ENCODE measurements around the gene AMN.
"Not testable (repeated sequence)": the region's sequence is repeated elsewhere in the genome, so short reads cannot be mapped to it uniquely, and the experiment has no call there.

Gene AMN

DNA sequence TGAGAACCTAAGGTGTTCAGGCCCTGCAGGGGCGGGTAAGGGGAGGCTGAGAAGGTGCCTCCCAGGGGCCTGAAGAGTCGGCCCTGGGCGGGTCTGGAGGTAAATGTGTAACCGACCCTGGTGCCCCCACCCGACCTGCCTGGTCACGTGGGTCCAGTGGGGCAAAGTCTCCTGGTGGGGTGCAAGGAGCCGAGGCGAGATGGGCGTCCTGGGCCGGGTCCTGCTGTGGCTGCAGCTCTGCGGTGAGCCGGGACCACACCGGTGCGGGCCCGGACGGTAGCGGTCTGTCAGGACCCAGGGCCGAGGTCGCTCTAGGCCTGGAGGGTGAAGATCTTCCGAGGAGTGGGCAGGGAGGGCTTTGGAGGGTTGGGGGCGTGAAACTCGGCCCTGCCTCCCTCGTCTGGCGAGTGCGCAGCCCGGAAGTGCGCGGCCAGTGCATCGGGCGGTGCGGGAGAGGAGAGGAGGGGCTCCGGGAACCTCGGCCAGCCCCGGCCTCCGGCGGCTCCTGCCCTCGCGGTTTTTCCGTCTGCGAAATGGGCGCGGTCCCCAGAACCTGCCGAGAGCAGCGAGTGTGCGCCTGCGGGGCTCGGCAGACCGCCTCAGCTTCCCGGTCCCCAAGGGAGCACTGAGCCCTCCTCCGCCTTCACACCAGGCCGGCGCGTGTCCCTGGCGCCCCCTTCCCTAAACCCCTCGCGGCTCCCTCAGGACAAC is at the start of gene AMN:
Gene AMN, plus strand, starts transcription at position 174 of the 711 bp plus-strand sequence. Its CDS starts 26 bp downstream, at position 200.
- no peak within 1 kb of the TSS for H3K27ac ChIP-seq
- no peak for TF ChIP-seq ZFX (IDR thresholded peaks at IDR 0.05)
- TF ChIP-seq, protein P1, sequence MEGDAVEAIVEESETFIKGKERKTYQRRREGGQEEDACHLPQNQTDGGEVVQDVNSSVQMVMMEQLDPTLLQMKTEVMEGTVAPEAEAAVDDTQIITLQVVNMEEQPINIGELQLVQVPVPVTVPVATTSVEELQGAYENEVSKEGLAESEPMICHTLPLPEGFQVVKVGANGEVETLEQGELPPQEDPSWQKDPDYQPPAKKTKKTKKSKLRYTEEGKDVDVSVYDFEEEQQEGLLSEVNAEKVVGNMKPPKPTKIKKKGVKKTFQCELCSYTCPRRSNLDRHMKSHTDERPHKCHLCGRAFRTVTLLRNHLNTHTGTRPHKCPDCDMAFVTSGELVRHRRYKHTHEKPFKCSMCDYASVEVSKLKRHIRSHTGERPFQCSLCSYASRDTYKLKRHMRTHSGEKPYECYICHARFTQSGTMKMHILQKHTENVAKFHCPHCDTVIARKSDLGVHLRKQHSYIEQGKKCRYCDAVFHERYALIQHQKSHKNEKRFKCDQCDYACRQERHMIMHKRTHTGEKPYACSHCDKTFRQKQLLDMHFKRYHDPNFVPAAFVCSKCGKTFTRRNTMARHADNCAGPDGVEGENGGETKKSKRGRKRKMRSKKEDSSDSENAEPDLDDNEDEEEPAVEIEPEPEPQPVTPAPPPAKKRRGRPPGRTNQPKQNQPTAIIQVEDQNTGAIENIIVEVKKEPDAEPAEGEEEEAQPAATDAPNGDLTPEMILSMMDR (conservative IDR thresholded peaks at IDR 0.05) = no peak

DNA sequence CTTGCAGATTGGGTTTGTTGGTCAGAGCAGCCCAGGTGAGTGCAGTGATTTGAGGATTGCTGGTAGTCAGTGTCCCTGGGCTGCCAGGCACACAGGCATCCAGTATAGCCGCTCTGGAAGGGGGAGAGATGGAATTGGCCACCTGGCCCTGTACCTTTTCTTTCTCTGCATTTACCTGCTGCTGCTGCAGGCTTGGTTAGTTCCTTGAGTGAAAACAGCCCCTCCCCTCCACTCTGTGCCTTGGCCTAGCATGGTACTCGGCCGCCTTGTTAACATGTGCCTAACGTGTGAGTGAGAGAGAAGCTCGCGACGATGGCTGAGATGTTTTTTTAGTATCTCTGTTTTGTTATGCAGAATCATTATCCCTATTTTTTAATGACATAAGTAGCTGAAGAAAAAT is 49.3 kb upstream of the AMN start:
- peak overlapping the region; percentile 69 for H3K27ac ChIP-seq
- TF ChIP-seq, protein P1 (conservative IDR thresholded peaks at IDR 0.05) = no peak
- TF ChIP-seq ZFX (IDR thresholded peaks at IDR 0.05) = no peak

DNA sequence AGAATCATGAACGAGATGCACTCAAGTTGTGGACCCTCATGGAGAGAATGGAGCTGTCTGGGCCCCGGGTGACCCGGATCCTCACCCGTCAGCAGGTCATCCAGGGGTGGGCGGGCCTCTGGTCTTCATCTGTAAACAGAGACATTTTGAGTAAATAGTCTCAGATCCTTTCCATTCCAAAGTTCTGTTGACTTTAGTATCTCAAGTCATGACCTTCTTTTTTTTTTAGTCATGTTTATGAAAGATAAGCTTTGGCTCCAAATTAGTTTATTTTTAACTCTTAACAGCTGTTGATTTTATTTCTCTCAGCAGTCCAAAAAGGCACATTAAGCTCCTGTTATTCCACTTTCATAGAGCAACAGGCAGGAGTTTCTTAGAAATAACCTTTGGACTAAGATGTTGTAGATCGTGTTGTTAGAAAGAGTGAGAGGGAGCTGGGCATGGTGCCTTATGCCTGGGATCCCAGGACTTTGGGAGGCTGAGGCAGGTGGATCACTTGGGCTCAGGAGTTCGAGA is 48.9 kb upstream of the AMN start:
- no peak for TF ChIP-seq ZFX (IDR thresholded peaks at IDR 0.05)
- TF ChIP-seq, protein P1 (conservative IDR thresholded peaks at IDR 0.05) = no peak
- H3K27ac ChIP-seq = peak overlapping the region; percentile 69

DNA sequence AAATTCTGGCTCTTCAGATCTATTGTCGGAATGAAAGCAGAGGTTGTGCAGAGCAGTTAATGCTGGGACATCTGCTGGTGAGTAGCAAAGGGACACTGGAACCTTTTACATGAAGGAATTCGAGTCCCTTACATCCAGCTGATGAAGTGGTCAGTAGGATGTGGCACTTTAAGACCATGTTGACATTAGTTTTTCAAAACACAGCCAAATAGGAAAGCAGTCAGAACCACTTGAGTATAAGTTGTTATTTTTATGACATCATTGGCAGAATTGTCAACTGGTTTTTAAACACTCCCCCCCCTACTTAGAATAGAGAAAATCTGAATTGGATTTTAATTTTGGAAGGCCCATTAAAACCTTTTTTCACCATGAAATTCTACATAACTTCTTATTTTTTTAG is 46.8 kb upstream of the AMN start:
- no peak overlapping the region for H3K27ac ChIP-seq
- TF ChIP-seq, protein P1 (conservative IDR thresholded peaks at IDR 0.05) = no peak
- no peak for TF ChIP-seq ZFX (IDR thresholded peaks at IDR 0.05)

DNA sequence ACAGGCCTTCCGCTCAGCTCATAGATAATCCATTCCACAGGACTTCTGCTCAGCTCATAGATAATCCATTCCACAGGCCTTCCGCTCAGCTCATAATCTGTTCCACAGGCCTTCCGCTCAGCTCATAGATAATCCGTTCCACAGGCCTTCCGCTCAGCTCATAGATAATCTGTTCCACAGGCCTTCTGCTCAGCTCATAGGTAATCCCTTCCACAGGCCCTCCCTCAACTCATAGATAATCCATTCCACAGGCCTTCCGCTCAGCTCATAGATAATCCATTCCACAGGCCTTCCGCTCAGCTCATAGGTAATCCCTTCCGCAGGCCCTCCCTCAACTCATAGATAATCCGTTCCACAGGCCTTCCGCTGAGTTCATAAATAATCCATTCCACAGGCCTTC is 45.0 kb upstream of the AMN start:
- H3K27ac ChIP-seq = not testable (repeated sequence)

DNA sequence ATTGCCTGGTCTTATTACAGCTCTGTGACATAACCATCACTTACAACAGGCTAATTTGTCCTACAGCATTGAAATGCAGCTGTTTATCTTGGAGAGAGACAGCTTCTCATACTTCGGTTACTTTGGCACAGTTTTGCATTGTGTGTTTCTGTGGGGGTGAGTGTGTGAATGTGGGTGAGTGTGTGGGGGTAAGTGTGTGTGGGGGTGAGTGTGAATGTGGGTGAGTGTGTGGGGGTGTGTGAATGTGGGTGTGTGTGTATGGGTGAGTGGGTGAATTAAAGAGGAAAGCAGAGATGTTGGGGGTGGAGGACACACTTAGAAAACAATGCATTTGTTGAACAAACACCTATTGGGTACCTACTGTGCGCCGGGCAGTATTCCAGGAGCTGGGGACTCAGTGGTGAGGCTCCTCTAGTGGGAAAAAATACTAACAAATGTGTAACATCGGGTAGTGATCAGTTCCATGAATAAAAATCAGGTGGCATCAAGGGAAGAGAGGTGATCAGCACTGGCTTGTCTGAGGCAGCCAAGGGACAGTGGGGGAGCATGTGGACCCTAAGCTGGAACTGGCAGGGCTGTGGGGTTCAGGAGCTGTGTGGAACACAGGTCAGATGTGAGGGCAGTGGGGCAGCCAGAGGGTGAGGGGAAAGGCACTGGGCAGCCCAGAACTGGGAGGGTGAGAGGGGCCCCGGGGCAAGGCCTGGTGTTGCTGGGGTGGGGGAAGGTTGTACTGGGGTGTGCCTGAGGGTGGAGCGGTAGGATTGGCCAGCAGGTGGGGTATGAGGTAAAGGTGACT is 44.1 kb upstream of the AMN start:
- H3K27ac ChIP-seq = no peak overlapping the region
- TF ChIP-seq ZFX (IDR thresholded peaks at IDR 0.05) = no peak
- TF ChIP-seq, protein P1 (conservative IDR thresholded peaks at IDR 0.05) = no peak

DNA sequence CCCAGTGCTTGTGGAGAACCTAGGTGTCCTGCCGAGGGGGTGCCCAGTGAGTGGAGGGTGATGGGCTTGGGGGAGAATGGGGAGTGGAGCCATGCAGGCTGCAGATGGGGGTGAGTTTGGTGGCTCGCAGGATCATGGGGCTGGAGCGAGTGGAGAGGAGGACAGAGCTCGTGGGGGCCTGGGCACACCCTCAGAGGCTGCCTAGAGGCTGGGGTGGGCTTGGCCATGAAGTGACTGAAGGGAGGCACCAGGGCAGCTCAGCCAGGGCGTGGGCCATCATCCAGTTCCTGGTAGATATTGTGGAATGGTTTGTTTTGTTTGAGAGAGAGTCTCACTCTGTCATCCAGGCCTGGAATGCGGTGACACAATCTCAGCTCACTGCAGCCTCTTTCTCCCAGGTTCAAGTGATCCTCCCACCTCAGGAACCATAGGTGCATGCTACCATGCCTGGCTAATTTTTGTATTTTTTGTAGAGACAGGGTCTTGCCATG is 43.4 kb upstream of the AMN start:
- no peak overlapping the region for H3K27ac ChIP-seq
- TF ChIP-seq ZFX (IDR thresholded peaks at IDR 0.05) = no peak
- TF ChIP-seq, protein P1 (conservative IDR thresholded peaks at IDR 0.05) = no peak

All from C4-2B (cell line).